GM23338 (cell line): ENCODE measurements around the gene CCL7. TPM values are rescaled to one million over a fixed set of nuclear protein-coding genes. Genes with fewer than 3 reads are reported as not detected.

ENCODE experiments used
- ATAC-seq: fragments of 200-7000 bp; cut with Tn5 transposase; 3 replicates; pipeline ENCODE4 v1.9.1; 2020
- DNase-seq: peaks from one replicate; pipeline ENCODE4 v3.0.0-alpha.2; 2015; ENCODE audit warnings: low spot score
- H2AFZ ChIP-seq: fragments of 200-600 bp; sonication (generic); 2 replicates; pipeline ENCODE4 v1.8.0; 2016; ENCODE audit warnings: antibody characterized with exemption, mild to moderate bottlenecking, moderate library complexity
- H3F3A ChIP-seq: fragments of 200-600 bp; sonication (generic); replicated peaks from 2 replicates; pipeline ENCODE4 v1.8.0; 2017; ENCODE audit warnings: antibody characterized with exemption, mixed run types, low read depth
- H3K27ac ChIP-seq: fragments of 200-600 bp; sonication (generic); 2 replicates; pipeline ENCODE4 v1.6.1; 2016; ENCODE audit warnings: low read depth
- H3K27me3 ChIP-seq: fragments of 200-600 bp; sonication (generic); 2 replicates; pipeline ENCODE4 v1.8.0; 2016; ENCODE audit warnings: mild to moderate bottlenecking, mixed run types, moderate library complexity; ENCODE audit not compliant: insufficient read depth
- H3K36me3 ChIP-seq: fragments of 200-600 bp; sonication (generic); 2 replicates; pipeline ENCODE4 v1.8.0; 2016; ENCODE audit warnings: mild to moderate bottlenecking; ENCODE audit not compliant: insufficient read depth
- H3K4me1 ChIP-seq: fragments of 200-600 bp; sonication (generic); 2 replicates; pipeline ENCODE4 v1.8.0; 2016; ENCODE audit warnings: mild to moderate bottlenecking, moderate library complexity; ENCODE audit not compliant: insufficient read depth
- H3K4me2 ChIP-seq: fragments of 200-600 bp; sonication (generic); 2 replicates; pipeline ENCODE4 v1.7.1; 2017; ENCODE audit warnings: mixed run types
- H3K4me3 ChIP-seq: fragments of 200-600 bp; sonication (generic); 2 replicates; pipeline ENCODE4 v1.6.1; 2016; ENCODE audit warnings: mixed run types
- H3K79me2 ChIP-seq: fragments of 200-600 bp; sonication (generic); replicated peaks from 2 replicates; pipeline ENCODE4 v1.8.0; 2017; ENCODE audit warnings: mild to moderate bottlenecking; ENCODE audit not compliant: insufficient read depth
- H3K9me2 ChIP-seq: fragments of 200-600 bp; sonication (generic); 2 replicates; pipeline ENCODE4 v1.8.0; 2017; ENCODE audit not compliant: insufficient read depth
- H4K20me1 ChIP-seq: fragments of 200-600 bp; sonication (generic); replicated peaks from 2 replicates; pipeline ENCODE4 v1.8.0; 2017; ENCODE audit warnings: mild to moderate bottlenecking; ENCODE audit not compliant: insufficient read depth
- H3K27ac Mint-ChIP-seq: 2 replicates; pipeline ENCODE4 v1.8.0; 2020; ENCODE audit warnings: inconsistent platforms, mild to moderate bottlenecking, moderate library complexity, mixed read lengths
- H3K27me3 Mint-ChIP-seq: 3 replicates; pipeline ENCODE4 v1.8.0; 2022; ENCODE audit warnings: low read depth, mild to moderate bottlenecking, moderate library complexity, mixed read lengths, inconsistent platforms; ENCODE audit not compliant: insufficient read depth, poor library complexity
- H3K36me3 Mint-ChIP-seq: 3 replicates; pipeline ENCODE4 v1.8.0; 2021; ENCODE audit warnings: low read depth, mild to moderate bottlenecking, inconsistent platforms, moderate library complexity, mixed read lengths
- H3K4me1 Mint-ChIP-seq: 3 replicates; pipeline ENCODE4 v1.8.0; 2020; ENCODE audit warnings: mild to moderate bottlenecking, inconsistent platforms, mixed read lengths
- H3K4me3 Mint-ChIP-seq: 3 replicates; pipeline ENCODE4 v1.8.0; 2021; ENCODE audit warnings: moderate library complexity, mild to moderate bottlenecking, inconsistent platforms, mixed read lengths
- H3K9me3 Mint-ChIP-seq: 3 replicates; pipeline ENCODE4 v1.8.0; 2020; ENCODE audit warnings: moderate library complexity, mild to moderate bottlenecking, inconsistent platforms, mixed read lengths
- CREB1 ChIP-seq: fragments of 250-450 bp; sonication (Bioruptor Pico); IDR thresholded peaks from 2 replicates; pipeline ENCODE4 v1.5.0; 2020; ENCODE audit warnings: low read depth, mild to moderate bottlenecking, moderate library complexity
- EZH2 ChIP-seq: fragments of 200-600 bp; sonication (generic); IDR thresholded peaks from one replicate; pipeline ENCODE4 v1.8.0; 2017; ENCODE audit warnings: antibody characterized with exemption, mild to moderate bottlenecking, low read depth; ENCODE audit not compliant: unreplicated experiment
- EZH2phosphoT487 ChIP-seq: fragments of 200-600 bp; sonication (generic); IDR thresholded peaks from one replicate; pipeline ENCODE4 v1.8.1; 2018; ENCODE audit warnings: antibody characterized with exemption; ENCODE audit not compliant: unreplicated experiment
- JUNB ChIP-seq: IDR thresholded peaks from one replicate; pipeline ENCODE4 v1.6.1; 2016; ENCODE audit warnings: antibody characterized with exemption; ENCODE audit not compliant: unreplicated experiment
- NANOG ChIP-seq: IDR thresholded peaks from 2 replicates; pipeline ENCODE4 v1.6.1; 2016; ENCODE audit warnings: antibody characterized with exemption, borderline replicate concordance
- POLR2AphosphoS5 ChIP-seq: IDR thresholded peaks from 2 replicates; pipeline ENCODE4 v1.6.1; 2016; ENCODE audit warnings: antibody characterized with exemption, low read depth
- STAT1 ChIP-seq: IDR thresholded peaks from one replicate; pipeline ENCODE4 v1.6.1; 2016; ENCODE audit warnings: antibody characterized with exemption; ENCODE audit not compliant: unreplicated experiment
- ZNF114 ChIP-seq: fragments of 250-450 bp; sonication (Bioruptor Pico); IDR thresholded peaks from 2 replicates; pipeline ENCODE4 v1.5.0; 2020; ENCODE audit warnings: mild to moderate bottlenecking, moderate library complexity
- ZNF331 ChIP-seq: fragments of 250-450 bp; sonication (Bioruptor Pico); IDR thresholded peaks from 2 replicates; pipeline ENCODE4 v1.5.0; 2020; ENCODE audit warnings: low read depth, mild to moderate bottlenecking, moderate library complexity
- ZNF462 ChIP-seq: fragments of 250-450 bp; sonication (Bioruptor Pico); IDR thresholded peaks from 2 replicates; pipeline ENCODE4 v1.5.0; 2020; ENCODE audit warnings: mild to moderate bottlenecking, moderate library complexity
- polyA plus RNA-seq: library from polyadenylated mRNA; unstranded; fragments of >200 nt; fragmentation: Nextera tagmentation; extraction: Ambion mirVana; gene quantifications from 2 replicates; pipeline ENCODE4 v1.2.1, GENCODE V29; 2016
- total RNA-seq: library from RNA; depleted of rRNA; stranded (reverse); fragments of >200 nt; shearing (Covaris generic); gene quantifications from 2 replicates; pipeline ENCODE4 v1.2.3, GENCODE V29; 2014
- TF ChIP-seq, protein P1 (sequence below): IDR thresholded peaks from 2 replicates; pipeline ENCODE4 v1.6.1; 2016; ENCODE audit warnings: antibody characterized with exemption
- TF ChIP-seq, protein P2 (sequence below), 2 experiments: fragments of 200-600 bp in 1 of 2; sonication (generic) in 1 of 2; conservative IDR thresholded peaks; 2 replicates each; pipeline versions ENCODE4 v1.5.1 to v1.6.1; 2016 to 2017; ENCODE audit warnings: antibody characterized with exemption in 2 of 2, low read depth in 2 of 2, mild to moderate bottlenecking in 2 of 2, moderate library complexity in 1 of 2
- TF ChIP-seq, protein P3 (sequence below): IDR thresholded peaks from one replicate; pipeline ENCODE4 v1.6.1; 2018; ENCODE audit warnings: antibody characterized with exemption; ENCODE audit not compliant: unreplicated experiment

Gene CCL7
- total and polyA plus RNA-seq, 2 experiments from 2014 or later: not detected

- Mint-ChIP-seq H3K4me3 (no peak overlapping the region), H3K27ac (no peak overlapping the region), H3K27me3 (peaks cover 1% of the 10 kb centered on the region), H3K36me3 (peaks cover 4% of the 10 kb centered on the region), H3K9me3 (peaks cover 16% of the 10 kb centered on the region; the same call in 2 of the 3 replicates), H3K4me1 (no peaks in the 10 kb centered on the region)
- H3K79me2 ChIP-seq: no peaks in the 10 kb centered on the region
- DNase-seq (no peak), ATAC-seq (no peak)
- no peaks in the 10 kb centered on the region for H3K4me1 ChIP-seq
- no peak overlapping the region for H3K27ac ChIP-seq
- no peaks in the 10 kb centered on the region for H3F3A ChIP-seq
- 0 out of 2 replicates have a peak, but pooled peaks cover 17% of the 10 kb centered on the region for H3K9me2 ChIP-seq
- no peaks in the 10 kb centered on the region for H3K27me3 ChIP-seq
- H3K36me3 ChIP-seq: no peaks in the 10 kb centered on the region
- H2AFZ ChIP-seq: no peak overlapping the region
- no peak overlapping the region for H3K4me3 ChIP-seq
- TF ChIP-seq EZH2phosphoT487 (no peak), JUNB (no peak), EZH2 (no peak), ZNF462 (CRISPR knock-in tag) (no peak), NANOG (no peak), STAT1 (no peak), ZNF331 (no peak), POLR2AphosphoS5 (no peak), ZNF114 (CRISPR knock-in tag) (no peak), CREB1 (CRISPR knock-in tag) (no peak)
- TF ChIP-seq, protein P1, sequence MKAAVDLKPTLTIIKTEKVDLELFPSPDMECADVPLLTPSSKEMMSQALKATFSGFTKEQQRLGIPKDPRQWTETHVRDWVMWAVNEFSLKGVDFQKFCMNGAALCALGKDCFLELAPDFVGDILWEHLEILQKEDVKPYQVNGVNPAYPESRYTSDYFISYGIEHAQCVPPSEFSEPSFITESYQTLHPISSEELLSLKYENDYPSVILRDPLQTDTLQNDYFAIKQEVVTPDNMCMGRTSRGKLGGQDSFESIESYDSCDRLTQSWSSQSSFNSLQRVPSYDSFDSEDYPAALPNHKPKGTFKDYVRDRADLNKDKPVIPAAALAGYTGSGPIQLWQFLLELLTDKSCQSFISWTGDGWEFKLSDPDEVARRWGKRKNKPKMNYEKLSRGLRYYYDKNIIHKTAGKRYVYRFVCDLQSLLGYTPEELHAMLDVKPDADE: no peak
- TF ChIP-seq, protein P2, sequence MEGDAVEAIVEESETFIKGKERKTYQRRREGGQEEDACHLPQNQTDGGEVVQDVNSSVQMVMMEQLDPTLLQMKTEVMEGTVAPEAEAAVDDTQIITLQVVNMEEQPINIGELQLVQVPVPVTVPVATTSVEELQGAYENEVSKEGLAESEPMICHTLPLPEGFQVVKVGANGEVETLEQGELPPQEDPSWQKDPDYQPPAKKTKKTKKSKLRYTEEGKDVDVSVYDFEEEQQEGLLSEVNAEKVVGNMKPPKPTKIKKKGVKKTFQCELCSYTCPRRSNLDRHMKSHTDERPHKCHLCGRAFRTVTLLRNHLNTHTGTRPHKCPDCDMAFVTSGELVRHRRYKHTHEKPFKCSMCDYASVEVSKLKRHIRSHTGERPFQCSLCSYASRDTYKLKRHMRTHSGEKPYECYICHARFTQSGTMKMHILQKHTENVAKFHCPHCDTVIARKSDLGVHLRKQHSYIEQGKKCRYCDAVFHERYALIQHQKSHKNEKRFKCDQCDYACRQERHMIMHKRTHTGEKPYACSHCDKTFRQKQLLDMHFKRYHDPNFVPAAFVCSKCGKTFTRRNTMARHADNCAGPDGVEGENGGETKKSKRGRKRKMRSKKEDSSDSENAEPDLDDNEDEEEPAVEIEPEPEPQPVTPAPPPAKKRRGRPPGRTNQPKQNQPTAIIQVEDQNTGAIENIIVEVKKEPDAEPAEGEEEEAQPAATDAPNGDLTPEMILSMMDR (conservative IDR thresholded peaks at IDR 0.05; ENCODE audit: low read depth in 2 of 2): no peak
- TF ChIP-seq, protein P3, sequence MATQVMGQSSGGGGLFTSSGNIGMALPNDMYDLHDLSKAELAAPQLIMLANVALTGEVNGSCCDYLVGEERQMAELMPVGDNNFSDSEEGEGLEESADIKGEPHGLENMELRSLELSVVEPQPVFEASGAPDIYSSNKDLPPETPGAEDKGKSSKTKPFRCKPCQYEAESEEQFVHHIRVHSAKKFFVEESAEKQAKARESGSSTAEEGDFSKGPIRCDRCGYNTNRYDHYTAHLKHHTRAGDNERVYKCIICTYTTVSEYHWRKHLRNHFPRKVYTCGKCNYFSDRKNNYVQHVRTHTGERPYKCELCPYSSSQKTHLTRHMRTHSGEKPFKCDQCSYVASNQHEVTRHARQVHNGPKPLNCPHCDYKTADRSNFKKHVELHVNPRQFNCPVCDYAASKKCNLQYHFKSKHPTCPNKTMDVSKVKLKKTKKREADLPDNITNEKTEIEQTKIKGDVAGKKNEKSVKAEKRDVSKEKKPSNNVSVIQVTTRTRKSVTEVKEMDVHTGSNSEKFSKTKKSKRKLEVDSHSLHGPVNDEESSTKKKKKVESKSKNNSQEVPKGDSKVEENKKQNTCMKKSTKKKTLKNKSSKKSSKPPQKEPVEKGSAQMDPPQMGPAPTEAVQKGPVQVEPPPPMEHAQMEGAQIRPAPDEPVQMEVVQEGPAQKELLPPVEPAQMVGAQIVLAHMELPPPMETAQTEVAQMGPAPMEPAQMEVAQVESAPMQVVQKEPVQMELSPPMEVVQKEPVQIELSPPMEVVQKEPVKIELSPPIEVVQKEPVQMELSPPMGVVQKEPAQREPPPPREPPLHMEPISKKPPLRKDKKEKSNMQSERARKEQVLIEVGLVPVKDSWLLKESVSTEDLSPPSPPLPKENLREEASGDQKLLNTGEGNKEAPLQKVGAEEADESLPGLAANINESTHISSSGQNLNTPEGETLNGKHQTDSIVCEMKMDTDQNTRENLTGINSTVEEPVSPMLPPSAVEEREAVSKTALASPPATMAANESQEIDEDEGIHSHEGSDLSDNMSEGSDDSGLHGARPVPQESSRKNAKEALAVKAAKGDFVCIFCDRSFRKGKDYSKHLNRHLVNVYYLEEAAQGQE: no peak
- H3K4me2 ChIP-seq: no peak overlapping the region
- H4K20me1 ChIP-seq: no peaks in the 10 kb centered on the region
Measured at GRCh38 chr17:34221411-34221810, 48.6 kb upstream of the CCL7 start.
